Measurements from ENCODE around the gene TM9SF2. TPM values are rescaled to one million over a fixed set of nuclear protein-coding genes. Genes with fewer than 3 reads are reported as not detected.

Gene TM9SF2
- total RNA-seq, 2 donors from 2014 or later: 44.0 to 49.0 TPM

DNA sequence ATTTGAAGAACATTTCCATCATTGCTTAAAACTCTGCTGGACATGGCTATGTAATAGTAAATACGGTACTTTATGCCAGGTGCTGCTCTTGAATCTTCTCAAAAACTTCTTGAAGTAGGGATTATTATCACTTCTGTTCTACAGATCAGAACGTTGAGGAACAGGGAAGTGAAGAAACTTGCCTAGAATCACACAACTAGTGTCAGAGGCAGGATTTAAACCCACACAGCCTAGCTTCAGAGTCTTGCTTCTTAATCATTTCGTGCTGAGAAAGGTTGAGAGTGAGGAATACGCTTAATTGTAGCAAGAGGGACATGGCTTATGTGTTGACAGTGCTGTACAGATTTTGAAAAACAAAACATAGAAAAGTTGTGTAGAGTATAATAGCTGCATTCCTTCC, 13.5 kb downstream of the TM9SF2 start:
- Mint-ChIP-seq H3K27ac (no peak overlapping the region), H3K9me3 (peaks cover 0 to 6% of the 10 kb centered on the region in 2 donors), H3K36me3 (peaks cover 7 to 18% of the 10 kb centered on the region in 2 donors)
- no peak for ATAC-seq
- DNase-seq (ENCODE audit: low spot score in 2 of 2): no peak

GRCh38 chr13:99516153-99516929, 15.1 kb downstream of the TM9SF2 start:
- DNase-seq (ENCODE audit: low spot score in 2 of 2): no peak
- Mint-ChIP-seq H3K36me3 (peaks cover 3 to 5% of the 10 kb centered on the region in 2 donors), H3K27ac (no peak overlapping the region), H3K9me3 (no peaks in the 10 kb centered on the region)
- no peak for ATAC-seq

DNA sequence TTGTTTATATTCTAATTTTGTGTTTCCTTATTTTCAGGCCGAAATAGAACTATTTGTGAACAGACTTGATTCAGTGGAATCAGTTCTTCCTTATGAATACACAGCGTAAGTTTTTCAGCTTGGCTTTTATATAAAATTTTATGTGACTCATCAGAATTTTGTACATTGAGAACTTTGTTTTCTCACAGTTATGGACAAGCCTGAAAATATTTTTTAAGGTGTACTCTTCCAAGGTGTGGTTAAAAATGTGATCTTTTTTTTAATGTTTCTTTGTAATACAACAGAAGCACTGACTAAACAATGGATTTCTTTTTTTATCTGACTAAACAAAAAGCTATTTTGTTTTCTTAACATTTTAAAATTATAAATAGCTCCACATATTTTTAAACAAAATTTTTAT, 16.3 kb downstream of the TM9SF2 start:
- no peak for ATAC-seq
- Mint-ChIP-seq H3K9me3 (no peaks in the 10 kb centered on the region), H3K36me3 (peaks cover 8 to 9% of the 10 kb centered on the region in 2 donors), H3K27ac (no peak overlapping the region)
- DNase-seq (ENCODE audit: low spot score in 2 of 2): no peak

GRCh38 chr13:99517984-99518383, 16.7 kb downstream of the TM9SF2 start:
- peaks cover 8 to 9% of the 10 kb centered on the region in 2 donors for H3K36me3 Mint-ChIP-seq
- ATAC-seq (no peak), DNase-seq (ENCODE audit: low spot score in 2 of 2) (no peak)
- no peak overlapping the region for H3K27ac Mint-ChIP-seq
- H3K9me3 Mint-ChIP-seq: no peaks in the 10 kb centered on the region

DNA sequence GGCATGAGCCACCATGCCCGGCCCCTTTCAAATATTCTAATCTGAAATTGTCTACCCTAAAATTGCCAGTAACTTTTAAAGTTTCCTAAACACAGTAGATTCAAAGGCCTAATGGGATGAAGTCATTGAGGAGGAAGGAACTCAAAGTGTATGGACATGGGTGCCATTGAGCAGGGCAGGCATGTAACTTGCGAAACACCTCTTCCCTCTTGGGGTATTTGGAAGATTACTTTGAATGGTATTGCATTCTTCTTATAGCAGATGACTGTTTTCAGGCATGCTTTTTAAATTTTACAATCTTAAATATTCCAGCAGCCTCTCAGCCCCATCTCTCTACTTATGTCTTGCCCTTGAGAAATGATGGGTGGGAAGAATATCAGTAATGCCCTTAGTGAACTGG, 21.0 kb downstream of the TM9SF2 start:
- DNase-seq (ENCODE audit: low spot score in 2 of 2) (no peak), ATAC-seq (no peak)
- Mint-ChIP-seq H3K36me3 (peaks cover 37 to 46% of the 10 kb centered on the region in 2 donors), H3K9me3 (no peaks in the 10 kb centered on the region), H3K27ac (peak overlapping the region in 1 of 2 donors; percentile 41)

DNA sequence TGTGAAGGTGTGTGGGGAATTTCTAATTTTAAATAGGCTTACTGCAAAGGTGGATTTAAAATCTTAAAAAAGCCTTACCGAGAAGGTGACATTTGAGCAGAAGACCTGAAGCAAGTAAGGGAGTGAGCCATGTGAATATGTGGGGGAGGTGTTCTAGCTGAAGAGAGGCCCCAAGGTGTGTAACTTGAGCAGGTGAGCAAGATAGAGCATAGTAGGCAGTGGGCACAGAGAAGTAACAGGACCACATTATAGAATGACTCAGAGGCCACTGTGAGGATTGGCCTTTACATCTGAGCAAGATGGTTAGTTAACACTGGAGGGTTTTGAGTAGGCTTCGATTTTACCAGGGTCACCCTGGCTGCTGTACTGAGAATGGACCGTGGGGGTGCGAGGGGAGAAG, 22.6 kb downstream of the TM9SF2 start:
- Mint-ChIP-seq H3K27ac (peak overlapping the region; percentile 50 to 56), H3K36me3 (peaks cover 37 to 46% of the 10 kb centered on the region in 2 donors), H3K9me3 (no peaks in the 10 kb centered on the region)
- DNase-seq (ENCODE audit: low spot score in 2 of 2) (no peak), ATAC-seq (peak; percentile 61 to 90)

GRCh38 chr13:99525967-99526366, 24.7 kb downstream of the TM9SF2 start:
- Mint-ChIP-seq H3K9me3 (no peaks in the 10 kb centered on the region), H3K36me3 (peaks cover 37 to 46% of the 10 kb centered on the region in 2 donors), H3K27ac (peak overlapping the region in 1 of 2 donors; percentile 63)
- ATAC-seq (no peak), DNase-seq (ENCODE audit: low spot score in 2 of 2) (no peak)

DNA sequence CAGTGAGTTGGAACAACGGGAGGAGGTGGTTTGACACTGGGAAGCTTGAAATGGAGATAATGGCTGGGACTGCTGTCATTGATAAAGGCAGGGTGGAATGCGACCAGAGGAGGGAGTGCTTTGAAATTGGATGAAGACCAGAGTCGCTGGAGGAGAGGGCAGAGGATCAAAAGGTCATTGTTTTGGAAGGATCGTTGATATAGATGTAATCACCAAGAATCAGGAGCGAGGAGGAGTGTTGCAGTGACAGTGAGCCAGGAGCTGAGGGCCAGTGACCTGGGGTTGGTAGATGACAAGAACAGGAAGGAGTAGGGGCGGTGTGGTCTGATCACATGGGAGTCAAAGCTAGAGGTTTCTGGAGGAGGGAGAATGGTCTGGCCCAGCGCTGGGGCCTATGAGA, 25.3 kb downstream of the TM9SF2 start:
- ATAC-seq: peak in 1 of 2 donors; percentile 24
- Mint-ChIP-seq H3K27ac (peak overlapping the region; percentile 63 to 66), H3K36me3 (peaks cover 33 to 42% of the 10 kb centered on the region in 2 donors), H3K9me3 (no peaks in the 10 kb centered on the region)
- no peak for DNase-seq (ENCODE audit: low spot score in 2 of 2)

DNA sequence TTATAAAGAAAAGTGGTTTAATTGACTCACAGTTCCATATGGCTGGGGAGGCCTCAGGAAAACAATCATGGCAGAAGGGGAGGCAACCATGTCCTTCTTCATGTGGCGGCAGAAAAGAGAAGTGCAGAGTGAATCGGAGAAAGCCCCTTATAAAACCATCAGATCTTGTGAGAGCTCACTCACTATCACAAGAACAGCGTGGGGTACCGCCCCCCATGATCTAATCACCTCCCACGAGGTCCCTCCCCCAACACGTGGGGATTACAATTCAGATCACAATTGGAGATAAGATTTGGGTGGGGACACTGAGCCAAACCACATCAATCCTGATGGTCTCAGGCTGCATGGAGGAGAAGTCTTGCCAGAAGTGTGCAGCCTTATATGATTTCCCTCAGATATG, 26.0 kb downstream of the TM9SF2 start:
- no peak for DNase-seq (ENCODE audit: low spot score in 2 of 2)
- no peak for ATAC-seq
- Mint-ChIP-seq H3K9me3 (no peaks in the 10 kb centered on the region), H3K27ac (peak overlapping the region in 1 of 2 donors; percentile 66), H3K36me3 (peaks cover 28 to 38% of the 10 kb centered on the region in 2 donors)

GRCh38 chr13:99528547-99528946, 27.3 kb downstream of the TM9SF2 start:
- Mint-ChIP-seq H3K9me3 (no peaks in the 10 kb centered on the region), H3K36me3 (peaks cover 23 to 34% of the 10 kb centered on the region in 2 donors), H3K27ac (no peak overlapping the region)
- DNase-seq (ENCODE audit: low spot score in 2 of 2) (no peak), ATAC-seq (peak in 1 of 2 donors; percentile 47)

DNA sequence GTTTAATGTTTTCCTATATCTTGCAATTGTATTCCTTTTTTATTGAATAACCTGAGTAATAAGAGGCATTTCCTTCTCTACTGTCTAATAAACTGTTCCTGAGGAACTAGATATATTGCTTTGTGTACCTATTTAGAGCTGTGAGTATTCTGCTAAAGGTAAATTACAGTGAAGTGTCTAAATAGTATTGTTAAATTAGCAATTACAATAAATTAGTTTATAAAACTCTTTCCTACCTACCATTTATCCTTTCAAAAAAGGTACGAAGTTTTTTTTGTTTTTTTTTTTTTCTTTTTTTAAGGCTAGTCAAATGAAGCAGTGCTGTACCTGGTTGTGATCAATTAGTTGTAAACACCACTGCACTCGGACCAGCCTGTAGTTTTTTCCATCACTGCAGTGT, 34.8 kb downstream of the TM9SF2 start:
- H3K9me3 Mint-ChIP-seq: no peaks in the 10 kb centered on the region
- ATAC-seq (no peak), DNase-seq (ENCODE audit: low spot score in 2 of 2) (no peak)
- H3K27ac Mint-ChIP-seq: peak overlapping the region in 1 of 2 donors; percentile 17
- peaks cover 0 to 4% of the 10 kb centered on the region in 2 donors for H3K36me3 Mint-ChIP-seq

DNA sequence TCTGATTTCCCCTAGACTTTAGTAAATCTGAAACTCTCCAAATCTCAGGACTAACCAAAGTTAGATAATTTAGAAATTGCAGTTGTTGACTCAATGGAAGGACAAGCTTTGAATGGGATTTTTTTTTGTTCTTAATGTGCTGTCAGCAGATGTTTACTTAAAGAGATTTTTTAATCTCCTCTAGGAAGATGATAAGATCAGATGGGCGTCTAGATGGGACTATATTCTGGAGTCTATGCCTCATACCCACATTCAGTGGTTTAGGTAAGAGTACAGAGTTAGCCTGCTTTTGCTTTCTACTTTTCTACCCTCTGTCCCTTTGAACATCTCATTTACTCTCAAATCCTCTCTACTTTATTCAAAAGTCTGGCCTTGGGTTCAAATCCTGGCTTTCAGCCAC, 39.3 kb downstream of the TM9SF2 start:
- ATAC-seq (peak; percentile 30 to 49), DNase-seq (ENCODE audit: low spot score in 2 of 2) (no peak)
- Mint-ChIP-seq H3K27ac (no peak overlapping the region), H3K36me3 (peaks cover 7 to 29% of the 10 kb centered on the region in 2 donors), H3K9me3 (no peaks in the 10 kb centered on the region)

- peak; percentile 98 to 99 for ATAC-seq
- H3K27ac Mint-ChIP-seq: peak overlapping the region; percentile 47 to 55
Observed at GRCh38 chr13:99542788-99543406, 41.6 kb downstream of the TM9SF2 start.

DNA sequence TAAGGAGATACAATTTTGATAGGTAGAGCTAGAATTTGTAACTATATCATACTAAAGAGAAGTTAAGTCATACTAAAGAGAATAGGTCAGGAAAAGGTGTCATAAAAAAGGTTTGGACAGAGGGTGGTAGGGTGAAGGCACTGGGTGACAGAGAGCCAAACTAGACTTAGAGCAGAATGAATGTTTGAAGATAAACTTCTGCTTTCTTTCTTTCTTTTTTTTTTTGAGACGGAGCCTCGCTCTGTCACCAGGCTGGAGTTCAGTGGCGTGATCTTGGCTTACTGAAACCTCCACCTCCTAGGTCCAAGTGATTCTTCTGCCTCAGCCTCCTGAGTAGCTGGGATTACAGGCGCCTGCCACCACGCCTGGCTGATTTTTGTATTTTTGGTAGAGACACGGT, 44.1 kb downstream of the TM9SF2 start:
- Mint-ChIP-seq H3K9me3 (no peaks in the 10 kb centered on the region), H3K27ac (no peak overlapping the region), H3K36me3 (peaks cover 20 to 52% of the 10 kb centered on the region in 2 donors)
- ATAC-seq: no peak
- no peak for DNase-seq (ENCODE audit: low spot score in 2 of 2)

More at GRCh38 chr13:99542788-99543406, 41.6 kb downstream of the TM9SF2 start:
- DNase-seq (ENCODE audit: low spot score in 2 of 2): peak in 1 of 2 donors; percentile 65
- Mint-ChIP-seq H3K36me3 (peaks cover 14 to 44% of the 10 kb centered on the region in 2 donors), H3K9me3 (no peaks in the 10 kb centered on the region)

DNA sequence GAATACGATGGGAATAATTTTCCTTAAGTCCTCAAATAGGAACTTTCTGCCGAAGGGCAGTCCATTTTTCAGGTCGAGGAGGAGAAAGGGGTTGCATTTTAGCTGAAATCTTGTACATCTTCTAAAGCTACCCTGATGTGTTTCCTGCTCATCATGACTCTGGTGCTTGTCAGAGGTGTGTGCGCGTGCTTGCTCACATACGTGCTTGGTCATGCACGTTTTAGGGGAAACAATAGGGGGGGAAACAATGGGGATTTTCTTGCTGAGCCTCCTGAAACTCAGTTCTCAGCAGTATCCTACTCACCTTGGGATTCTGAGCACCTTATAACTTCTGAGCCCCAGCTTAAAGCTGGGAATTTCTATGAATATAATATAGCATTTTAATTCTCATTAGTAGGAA, 44.7 kb downstream of the TM9SF2 start:
- Mint-ChIP-seq H3K9me3 (no peaks in the 10 kb centered on the region), H3K36me3 (peaks cover 22 to 51% of the 10 kb centered on the region in 2 donors), H3K27ac (no peak overlapping the region)
- no peak for ATAC-seq
- no peak for DNase-seq (ENCODE audit: low spot score in 2 of 2)

DNA sequence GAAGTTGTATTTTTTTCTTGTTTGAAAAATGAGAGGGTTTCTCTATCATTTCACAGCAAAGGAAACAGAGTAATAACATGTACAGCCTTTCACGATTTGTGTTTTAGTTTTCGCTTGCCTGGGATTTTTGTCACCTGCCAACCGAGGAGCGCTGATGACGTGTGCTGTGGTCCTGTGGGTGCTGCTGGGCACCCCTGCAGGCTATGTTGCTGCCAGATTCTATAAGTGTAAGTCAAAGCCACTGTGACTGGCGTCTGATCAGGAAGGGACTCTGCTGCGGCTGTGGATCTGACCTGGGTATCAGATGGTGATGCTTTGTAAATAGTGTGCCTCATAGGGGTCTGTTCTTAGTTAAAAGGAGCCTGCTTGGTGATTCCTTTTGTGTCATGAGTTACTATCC, 45.6 kb downstream of the TM9SF2 start:
- Mint-ChIP-seq H3K9me3 (no peaks in the 10 kb centered on the region), H3K36me3 (peaks cover 27 to 47% of the 10 kb centered on the region in 2 donors), H3K27ac (no peak overlapping the region)
- DNase-seq (ENCODE audit: low spot score in 2 of 2) (no peak), ATAC-seq (no peak)

GRCh38 chr13:99548448-99548847, 47.2 kb downstream of the TM9SF2 start:
- Mint-ChIP-seq H3K27ac (no peak overlapping the region), H3K9me3 (no peaks in the 10 kb centered on the region), H3K36me3 (peaks cover 20 to 40% of the 10 kb centered on the region in 2 donors)
- DNase-seq (ENCODE audit: low spot score in 2 of 2): no peak
- ATAC-seq: peak; percentile 84 to 92
